Astrocyte of the spinal cord (primary cell): ENCODE data around the gene SH3RF3.

Experiments
- DNase-seq: peaks from one replicate; pipeline ENCODE4 v3.0.0; 2011; ENCODE audit warnings: low read depth, low spot score
- H3K4me3 ChIP-seq: 2 replicates; pipeline ENCODE4 v1.5.1; 2011; ENCODE audit warnings: low read depth, mild to moderate bottlenecking, low read length, moderate library complexity
- in situ Hi-C: cut with HindIII; loops from 2 replicates; pipeline ENCODE4 v1.10.0; 2017; ENCODE audit warnings: low sequenced_read_pairs
- TF ChIP-seq, protein P1 (sequence below): IDR thresholded peaks from 2 replicates; pipeline ENCODE4 v1.5.1; 2012; ENCODE audit warnings: low read depth, mild to moderate bottlenecking, low read length, inconsistent platforms

SH3RF3 gene

DNA sequence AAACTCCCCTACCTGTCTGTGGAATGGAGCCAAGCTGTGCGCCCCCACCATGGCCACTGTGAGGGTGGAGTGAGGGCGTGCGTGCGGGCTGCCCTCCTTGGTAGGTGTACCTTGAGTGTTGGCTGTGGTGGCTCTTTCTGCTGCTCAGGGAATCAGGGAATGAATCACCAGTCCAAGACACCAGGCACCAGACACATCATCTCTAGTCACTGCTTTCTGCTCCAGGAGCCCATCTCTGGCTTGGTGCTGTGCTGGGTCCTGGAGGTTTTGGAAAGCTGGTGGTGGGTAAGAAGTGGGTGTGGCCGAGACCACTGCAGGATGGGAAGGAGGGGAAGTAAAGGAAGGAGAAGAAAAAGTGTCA lies 274.8 kb downstream of the SH3RF3 start:
- H3K4me3 ChIP-seq = no peak overlapping the region
- TF ChIP-seq, protein P1, sequence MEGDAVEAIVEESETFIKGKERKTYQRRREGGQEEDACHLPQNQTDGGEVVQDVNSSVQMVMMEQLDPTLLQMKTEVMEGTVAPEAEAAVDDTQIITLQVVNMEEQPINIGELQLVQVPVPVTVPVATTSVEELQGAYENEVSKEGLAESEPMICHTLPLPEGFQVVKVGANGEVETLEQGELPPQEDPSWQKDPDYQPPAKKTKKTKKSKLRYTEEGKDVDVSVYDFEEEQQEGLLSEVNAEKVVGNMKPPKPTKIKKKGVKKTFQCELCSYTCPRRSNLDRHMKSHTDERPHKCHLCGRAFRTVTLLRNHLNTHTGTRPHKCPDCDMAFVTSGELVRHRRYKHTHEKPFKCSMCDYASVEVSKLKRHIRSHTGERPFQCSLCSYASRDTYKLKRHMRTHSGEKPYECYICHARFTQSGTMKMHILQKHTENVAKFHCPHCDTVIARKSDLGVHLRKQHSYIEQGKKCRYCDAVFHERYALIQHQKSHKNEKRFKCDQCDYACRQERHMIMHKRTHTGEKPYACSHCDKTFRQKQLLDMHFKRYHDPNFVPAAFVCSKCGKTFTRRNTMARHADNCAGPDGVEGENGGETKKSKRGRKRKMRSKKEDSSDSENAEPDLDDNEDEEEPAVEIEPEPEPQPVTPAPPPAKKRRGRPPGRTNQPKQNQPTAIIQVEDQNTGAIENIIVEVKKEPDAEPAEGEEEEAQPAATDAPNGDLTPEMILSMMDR = no peak
- no peak for DNase-seq
- in situ Hi-C loops = no loop called here

GRCh38 chr2:109404681-109405080 lies 275.7 kb downstream of the SH3RF3 start:
- in situ Hi-C loops = no loop called here
- DNase-seq = no peak
- no peak overlapping the region for H3K4me3 ChIP-seq
- TF ChIP-seq, protein P1 = no peak

- no peak overlapping the region for H3K4me3 ChIP-seq
- in situ Hi-C loops = no loop called here
- TF ChIP-seq, protein P1 = no peak
- DNase-seq = no peak
Observed at GRCh38 chr2:109405873-109406272, 276.9 kb downstream of the SH3RF3 start.

DNA sequence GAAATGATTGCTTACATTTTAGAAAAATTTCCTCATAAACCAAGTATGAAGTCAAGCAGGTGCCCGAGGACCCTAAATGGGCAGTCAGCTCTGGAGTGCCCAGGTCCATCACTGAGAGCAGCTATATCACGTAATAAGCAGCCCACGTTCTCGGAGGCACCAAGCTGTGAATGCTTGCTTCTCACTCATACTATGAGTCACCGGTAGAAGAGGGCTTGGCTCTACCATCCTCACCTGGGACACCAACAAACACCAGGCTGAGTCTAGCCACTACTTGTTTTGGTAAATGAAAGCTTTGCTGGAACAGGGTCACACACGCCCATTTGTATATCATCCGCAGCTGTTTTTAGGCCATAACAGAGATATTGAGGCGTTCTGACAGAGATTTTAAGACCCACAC lies 277.3 kb downstream of the SH3RF3 start:
- in situ Hi-C loops = no loop called here
- TF ChIP-seq, protein P1 = no peak
- no peak for DNase-seq
- no peak overlapping the region for H3K4me3 ChIP-seq

DNA sequence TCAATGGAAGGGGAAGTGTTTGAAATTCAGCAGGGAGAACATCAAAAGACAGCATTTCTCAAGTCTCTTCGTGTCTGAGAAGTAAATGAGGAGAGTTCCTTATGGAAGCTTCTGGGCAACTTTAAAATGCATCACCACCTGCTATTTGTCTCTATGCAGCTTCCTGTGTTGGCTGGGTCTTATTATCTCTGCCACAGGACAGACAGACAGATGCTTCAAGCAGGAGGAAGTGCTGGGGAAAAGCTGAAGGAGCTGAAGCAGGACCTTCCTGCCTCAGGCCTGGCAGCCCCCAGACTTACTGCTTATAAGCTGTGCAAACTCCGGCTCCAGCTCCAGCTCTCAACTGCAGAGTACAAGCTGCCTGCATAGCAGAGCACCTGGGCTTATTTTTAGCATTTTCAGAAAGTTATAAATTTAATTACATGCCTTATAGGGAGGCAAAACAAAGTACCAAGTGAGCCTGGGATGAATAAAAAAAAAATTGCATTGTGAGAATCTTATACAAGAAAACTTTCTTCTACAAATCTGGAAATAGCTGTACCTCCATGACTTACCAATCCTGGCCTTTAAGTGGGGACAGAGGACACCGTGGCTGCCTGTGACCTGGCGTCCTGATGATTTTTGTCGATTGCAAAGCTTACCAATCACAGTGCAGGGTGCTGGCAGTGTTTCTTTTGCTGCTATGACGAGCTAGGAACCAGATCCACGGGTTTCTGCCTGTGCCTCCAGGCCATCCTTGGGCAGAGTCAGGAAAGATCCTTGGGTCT lies 278.5 kb downstream of the SH3RF3 start:
- H3K4me3 ChIP-seq = no peak overlapping the region
- in situ Hi-C loops = no loop called here
- TF ChIP-seq, protein P1 = no peak
- DNase-seq = no peak

- no peak overlapping the region for H3K4me3 ChIP-seq
- in situ Hi-C loops = no loop called here
- DNase-seq = no peak
- TF ChIP-seq, protein P1 = no peak
Observed at GRCh38 chr2:109408043-109408335, 279.0 kb downstream of the SH3RF3 start.
